ENCODE measurements around the gene PIWIL4.
"Not testable (repeated sequence)": the region's sequence is repeated elsewhere in the genome, so short reads cannot be mapped to it uniquely, and the experiment has no call there.

The PIWIL4 gene

DNA sequence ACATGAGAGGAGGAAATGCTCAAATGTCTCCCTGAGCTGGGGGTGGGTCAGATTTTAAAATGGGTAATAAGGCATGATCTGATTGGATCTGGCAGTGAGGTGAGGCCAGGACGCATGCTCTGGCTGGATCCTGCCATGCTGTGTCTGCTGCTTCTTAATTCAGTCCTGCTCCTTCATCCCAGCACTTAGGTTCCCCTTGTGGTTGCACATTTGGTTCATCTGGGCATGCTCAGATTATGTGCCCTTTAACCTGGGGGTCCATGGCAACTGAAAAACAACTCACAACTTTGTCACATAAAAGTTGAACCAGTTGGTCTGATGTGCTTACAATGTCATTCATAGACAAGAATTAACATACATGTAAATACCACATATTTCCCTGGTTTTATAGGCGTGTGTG, 67.9 kb downstream of the PIWIL4 start:
- in situ Hi-C loops (cut with MboI; ENCODE audit: low sequenced_read_pairs), result no loop called here

GRCh38 chr11:94636388-94636949, 69.3 kb downstream of the PIWIL4 start:
- in situ Hi-C loops (cut with MboI; ENCODE audit: low sequenced_read_pairs), result no loop called here

DNA sequence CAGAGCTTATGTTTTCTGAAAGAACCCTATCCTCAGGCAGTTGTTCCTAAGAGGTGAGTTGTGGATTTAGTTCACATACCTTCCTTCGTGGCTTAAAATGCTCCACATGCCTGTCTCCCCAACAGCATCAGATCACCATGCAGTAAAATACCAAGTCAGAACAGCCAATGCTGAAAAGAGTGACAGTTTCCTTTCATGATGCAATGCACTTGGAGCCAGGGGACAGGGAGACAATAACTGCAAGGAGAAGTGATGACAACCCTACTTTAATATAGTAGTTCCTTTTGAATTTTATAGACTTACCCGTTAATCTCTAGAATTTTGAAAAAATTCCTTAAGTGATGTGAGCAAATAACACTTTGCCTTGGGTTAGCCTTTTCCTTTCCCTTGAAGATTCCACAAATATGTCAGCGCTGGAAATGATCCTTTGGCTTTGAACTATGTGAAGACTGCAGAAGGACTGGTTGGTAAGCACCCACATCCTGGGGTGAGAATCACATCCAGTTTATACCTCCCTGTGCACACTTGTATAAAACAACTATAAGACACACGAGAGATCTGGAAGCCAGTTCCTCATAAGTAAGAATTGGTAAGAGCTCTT, 71.2 kb downstream of the PIWIL4 start:
- in situ Hi-C loops (cut with MboI; ENCODE audit: low sequenced_read_pairs), result no loop called here

- in situ Hi-C loops (cut with MboI; ENCODE audit: low sequenced_read_pairs), result no loop called here
These were observed 71.8 kb downstream of the PIWIL4 start for GRCh38 chr11:94638902-94639373.

GRCh38 chr11:94639901-94640721, 72.9 kb downstream of the PIWIL4 start:
- in situ Hi-C loops (cut with MboI; ENCODE audit: low sequenced_read_pairs), result no loop called here

DNA sequence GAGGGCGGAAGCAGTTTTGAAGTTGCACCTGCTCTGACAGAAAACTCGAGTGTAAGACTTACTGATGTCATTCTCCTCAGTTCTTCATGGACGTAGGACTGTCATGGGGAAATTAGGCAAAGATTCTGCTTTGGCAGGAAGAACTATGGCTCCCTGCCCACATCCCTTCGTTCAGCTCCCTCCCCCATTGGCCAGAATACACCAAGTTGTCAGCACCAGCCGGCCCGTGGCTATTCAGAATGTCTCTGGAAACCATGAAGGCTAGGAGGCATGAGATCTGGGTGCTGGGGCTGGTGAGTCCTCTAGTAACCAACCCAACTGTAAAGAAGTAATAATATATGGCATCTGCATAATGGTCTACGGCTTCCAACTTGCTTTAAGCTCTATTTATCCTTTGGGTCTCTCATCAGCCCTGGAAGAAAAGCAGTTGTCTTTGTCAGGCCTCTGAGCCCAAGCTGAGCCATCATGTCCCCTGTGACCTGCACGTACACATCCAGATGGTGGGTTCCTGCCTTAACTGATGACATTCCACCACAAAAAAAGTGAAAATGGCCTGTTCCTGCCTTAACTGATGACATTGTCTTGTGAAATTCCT, 74.1 kb downstream of the PIWIL4 start:
- in situ Hi-C loops (cut with MboI; ENCODE audit: low sequenced_read_pairs), result no loop called here

DNA sequence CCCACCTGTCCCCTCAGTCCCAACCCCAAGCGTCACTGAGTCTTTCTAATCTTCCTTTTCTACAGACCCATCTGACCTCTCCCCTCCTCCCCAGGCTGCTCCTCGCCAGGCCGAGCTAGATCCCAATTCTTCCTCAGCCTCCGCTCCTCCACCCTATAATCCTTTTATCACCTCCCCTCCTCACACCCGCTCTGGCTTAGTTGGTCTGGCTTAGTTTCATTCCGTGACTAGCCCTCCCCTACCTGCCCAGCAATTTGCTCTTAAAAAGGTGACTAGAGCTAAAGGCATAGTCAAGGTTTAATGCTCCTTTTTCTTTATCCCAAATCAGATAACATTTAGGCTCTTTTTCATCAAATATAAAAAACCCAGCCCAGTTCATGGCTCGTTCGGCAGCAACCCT, 76.0 kb downstream of the PIWIL4 start:
- in situ Hi-C loops (cut with MboI; ENCODE audit: low sequenced_read_pairs), result not testable (repeated sequence)

GRCh38 chr11:94647926-94648325, 80.8 kb downstream of the PIWIL4 start:
- in situ Hi-C loops (cut with MboI; ENCODE audit: low sequenced_read_pairs), result no loop called here

DNA sequence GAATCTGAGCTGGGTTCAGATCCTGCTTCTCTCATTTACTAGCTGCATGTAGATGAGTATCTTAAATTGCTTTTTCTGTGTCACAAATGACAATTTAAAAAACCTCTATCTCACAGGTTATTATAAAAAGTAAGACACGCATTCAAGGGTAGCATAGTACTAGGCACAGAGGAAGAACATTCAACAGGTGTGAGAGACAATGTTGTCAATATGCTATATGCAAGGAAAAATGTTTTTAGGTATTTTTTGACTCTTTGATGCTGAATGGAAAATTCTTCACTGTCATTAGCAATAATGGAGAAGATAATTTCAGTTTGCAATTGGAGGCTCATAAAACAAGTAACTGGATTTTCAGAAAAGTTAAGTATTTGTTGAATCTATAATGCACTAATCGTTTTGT, 81.6 kb downstream of the PIWIL4 start:
- in situ Hi-C loops (cut with MboI; ENCODE audit: low sequenced_read_pairs), result no loop called here

GRCh38 chr11:94649254-94649653, 82.1 kb downstream of the PIWIL4 start:
- in situ Hi-C loops (cut with MboI; ENCODE audit: low sequenced_read_pairs), result no loop called here

- in situ Hi-C loops (cut with MboI; ENCODE audit: low sequenced_read_pairs), result no loop called here
These were observed 82.9 kb downstream of the PIWIL4 start for GRCh38 chr11:94649964-94650623.

DNA sequence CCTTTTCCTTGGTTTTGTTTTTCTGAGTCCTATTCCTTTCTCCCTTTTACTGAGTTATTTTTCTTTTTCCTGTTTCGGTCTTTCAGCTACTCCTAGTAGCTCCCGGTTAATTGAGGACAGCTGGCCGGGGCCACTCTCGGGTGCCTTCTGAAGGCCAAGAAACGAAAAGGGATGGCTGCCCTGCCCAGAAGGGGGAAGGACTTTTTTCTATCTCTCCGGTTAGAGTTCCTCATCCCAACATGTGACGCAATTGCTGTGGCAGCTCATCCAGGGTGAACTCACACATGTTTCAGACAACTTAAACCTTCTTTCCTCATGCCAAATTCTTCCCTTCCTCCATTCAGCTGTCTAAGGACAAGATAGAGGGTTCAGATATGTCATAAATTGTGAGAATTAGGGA, 83.6 kb downstream of the PIWIL4 start:
- in situ Hi-C loops (cut with MboI; ENCODE audit: low sequenced_read_pairs), result no loop called here

DNA sequence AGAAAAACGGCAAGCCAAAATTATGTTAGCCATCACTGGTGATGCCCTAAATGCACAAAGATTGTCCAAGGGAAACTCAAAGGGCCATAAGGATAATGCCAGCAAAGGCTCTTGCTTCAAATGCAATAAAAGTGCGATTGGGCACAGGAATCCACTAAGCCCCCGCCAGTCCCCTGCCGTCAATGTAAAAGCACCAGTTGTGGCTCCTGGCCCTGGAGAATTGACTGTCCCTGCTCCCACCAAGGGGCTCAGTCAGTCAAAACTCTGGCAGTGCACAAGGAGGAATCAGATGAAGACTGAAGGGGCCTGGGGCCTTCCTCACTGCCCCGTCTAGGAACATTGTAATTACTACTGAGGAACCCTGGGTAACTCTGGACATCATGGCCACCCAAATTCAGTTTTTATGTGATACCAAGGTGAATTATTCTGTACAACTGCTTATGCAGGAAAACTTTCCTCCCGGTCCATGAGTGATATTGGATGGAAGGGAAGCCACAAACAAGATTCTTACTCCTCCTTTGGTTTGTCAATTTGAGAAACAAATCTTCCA, 85.6 kb downstream of the PIWIL4 start:
- in situ Hi-C loops (cut with MboI; ENCODE audit: low sequenced_read_pairs), result no loop called here

DNA sequence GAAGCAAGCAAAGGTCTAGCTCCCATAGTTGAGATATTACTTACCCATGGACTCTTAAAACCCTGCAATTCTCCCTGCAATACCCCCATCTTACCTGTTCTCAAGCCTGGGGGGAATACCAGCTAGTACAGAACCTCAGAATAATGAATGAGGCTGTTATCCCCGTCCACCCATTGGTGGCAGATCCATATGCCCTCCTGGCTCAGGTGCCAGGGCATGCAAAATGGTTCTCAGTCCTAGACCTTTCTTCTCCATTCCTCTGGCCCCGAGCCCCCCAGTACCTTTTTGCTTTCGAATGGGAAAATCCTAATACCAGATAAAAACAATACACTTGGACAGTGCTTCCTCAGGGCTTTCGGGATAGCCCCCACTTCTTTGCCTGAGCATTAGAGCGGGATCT, 86.4 kb downstream of the PIWIL4 start:
- in situ Hi-C loops (cut with MboI; ENCODE audit: low sequenced_read_pairs), result no loop called here

DNA sequence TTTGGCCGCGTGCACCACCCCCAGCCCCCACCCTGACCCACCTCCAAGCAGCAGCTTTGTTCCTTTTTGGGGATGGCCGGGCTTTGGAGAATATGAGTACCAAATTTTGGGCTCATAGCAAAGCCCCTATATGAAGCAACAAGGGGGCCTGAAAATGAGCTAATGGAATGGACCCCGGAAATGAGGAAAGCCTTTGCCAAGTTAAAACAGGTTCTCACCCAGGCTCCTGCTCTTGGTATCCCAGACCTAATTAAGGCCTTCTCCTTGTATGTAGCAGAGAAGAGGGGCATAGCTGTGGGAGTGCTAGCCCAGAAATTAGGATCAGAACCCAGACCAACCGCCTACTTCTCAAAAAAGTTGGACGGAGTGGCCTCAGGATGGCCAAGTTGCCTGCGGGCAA, 87.0 kb downstream of the PIWIL4 start:
- in situ Hi-C loops (cut with MboI; ENCODE audit: low sequenced_read_pairs), result no loop called here

GRCh38 chr11:94655291-94655690, 88.1 kb downstream of the PIWIL4 start:
- in situ Hi-C loops (cut with MboI; ENCODE audit: low sequenced_read_pairs), result no loop called here

GRCh38 chr11:94655956-94656355, 88.8 kb downstream of the PIWIL4 start:
- in situ Hi-C loops (cut with MboI; ENCODE audit: low sequenced_read_pairs), result no loop called here

DNA sequence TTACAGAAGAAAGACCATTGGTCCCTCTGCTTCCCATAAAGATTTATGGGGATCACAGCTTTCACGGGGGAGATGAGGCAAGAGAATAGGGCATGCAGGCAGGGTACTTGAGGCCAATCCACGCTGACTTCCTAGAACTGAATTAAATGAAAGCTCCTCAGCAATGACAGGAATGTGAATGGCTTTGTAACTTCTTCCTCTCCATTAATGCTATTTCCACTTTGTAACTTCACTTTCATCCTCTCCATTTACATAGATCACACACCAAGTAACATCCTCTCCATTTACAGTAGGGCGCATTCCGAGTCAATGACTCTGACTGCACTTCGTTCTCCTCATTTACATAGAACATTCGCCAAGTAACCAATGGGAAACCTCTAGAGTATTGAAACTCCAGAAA, 89.8 kb downstream of the PIWIL4 start:
- in situ Hi-C loops (cut with MboI; ENCODE audit: low sequenced_read_pairs), result no loop called here

DNA sequence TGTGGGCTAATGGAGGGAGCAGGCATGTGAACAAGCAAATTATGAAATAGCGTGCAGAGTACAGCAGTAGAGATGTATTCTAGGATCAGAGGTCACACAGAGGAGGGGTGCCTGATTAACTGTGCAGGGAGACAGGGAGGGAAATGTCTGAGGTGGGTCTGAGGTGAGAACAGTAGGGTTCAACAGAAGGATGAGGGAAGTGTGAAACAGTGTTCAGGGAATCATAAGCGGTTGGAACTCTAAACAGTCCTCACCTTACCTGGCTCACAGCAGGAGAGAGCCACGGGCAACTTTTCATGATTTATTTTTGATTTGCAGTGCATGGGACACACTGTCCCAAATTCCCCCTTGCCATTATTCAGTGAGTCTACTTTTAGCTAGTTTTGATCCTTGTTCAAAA, 90.5 kb downstream of the PIWIL4 start:
- in situ Hi-C loops (cut with MboI; ENCODE audit: low sequenced_read_pairs), result no loop called here

DNA sequence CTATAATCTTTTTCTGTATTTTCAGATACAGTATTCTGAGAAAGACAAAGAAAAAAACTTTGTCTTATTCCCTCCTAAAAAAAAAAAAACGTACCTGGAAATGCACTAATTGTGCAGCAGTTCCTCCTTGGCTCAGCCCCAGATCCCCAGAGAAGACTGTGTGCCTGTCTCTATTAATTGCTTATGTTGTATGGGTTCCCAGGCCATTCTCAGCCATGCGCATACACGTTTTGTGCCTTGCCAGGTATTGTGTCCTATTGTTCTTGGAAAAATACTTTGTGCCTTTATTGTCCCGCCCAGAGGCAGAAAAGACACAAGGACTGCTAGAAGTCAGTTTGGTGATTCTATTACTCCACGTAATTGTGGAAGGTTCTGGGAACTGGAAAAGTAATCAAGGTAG, 91.2 kb downstream of the PIWIL4 start:
- in situ Hi-C loops (cut with MboI; ENCODE audit: low sequenced_read_pairs), result no loop called here

- in situ Hi-C loops (cut with MboI; ENCODE audit: low sequenced_read_pairs), result no loop called here
These were observed 91.7 kb downstream of the PIWIL4 start for GRCh38 chr11:94658888-94659287.
